Globus pallidus (tissue), 1 donor: ENCODE results near the gene NKAIN2.

Source experiments
- DNase-seq: peaks from one replicate; pipeline ENCODE4 v3.0.0-alpha.2; 2015; ENCODE audit warnings: low spot score

Gene NKAIN2

GRCh38 chr6:124825564-124825963 is 1021.9 kb downstream of the NKAIN2 start:
- DNase-seq, result no peak

GRCh38 chr6:124829822-124830221 is 1026.2 kb downstream of the NKAIN2 start:
- no peak for DNase-seq

GRCh38 chr6:124830506-124830905 is 1026.8 kb downstream of the NKAIN2 start:
- no peak for DNase-seq

GRCh38 chr6:124854338-124854922 is 1050.8 kb downstream of the NKAIN2 start:
- no peak for DNase-seq

- DNase-seq, result no peak
These were observed 1054.1 kb downstream of the NKAIN2 start for GRCh38 chr6:124857746-124858145.

GRCh38 chr6:124858564-124858963 is 1054.9 kb downstream of the NKAIN2 start:
- DNase-seq, result no peak

- no peak for DNase-seq
These were observed 1055.7 kb downstream of the NKAIN2 start for GRCh38 chr6:124859366-124859765.

- DNase-seq, result no peak
These were observed 1062.4 kb downstream of the NKAIN2 start for GRCh38 chr6:124866040-124866439.

- DNase-seq, result no peak
These were observed 1063.5 kb downstream of the NKAIN2 start for GRCh38 chr6:124867121-124867520.

GRCh38 chr6:124868481-124868880 is 1064.8 kb downstream of the NKAIN2 start:
- no peak for DNase-seq

GRCh38 chr6:124869416-124869815 is 1065.8 kb downstream of the NKAIN2 start:
- no peak for DNase-seq

GRCh38 chr6:124870611-124871459 is 1067.2 kb downstream of the NKAIN2 start:
- DNase-seq, result peak; percentile 31

GRCh38 chr6:124872361-124873065 is 1068.8 kb downstream of the NKAIN2 start:
- no peak for DNase-seq

GRCh38 chr6:124873066-124873410 is 1069.4 kb downstream of the NKAIN2 start:
- DNase-seq, result no peak
